Hepatocyte (in vitro differentiated cells): ENCODE data around the gene ZNF860. TPM values are rescaled to one million over a fixed set of nuclear protein-coding genes. Genes with fewer than 3 reads are reported as not detected.
A peak's percentile ranks its signal among the peaks of the same experiment; 100 is the strongest.

Source experiments
- DNase-seq: peaks from one replicate; pipeline ENCODE4 v3.0.0-alpha.2; 2016; ENCODE audit warnings: low spot score
- H2AFZ ChIP-seq: fragments of 200-600 bp; sonication (generic); 2 replicates; pipeline ENCODE4 v1.6.0; 2016; ENCODE audit warnings: antibody characterized with exemption, mild to moderate bottlenecking
- H3K27ac ChIP-seq: fragments of 200-600 bp; sonication (generic); 2 replicates; pipeline ENCODE4 v1.5.1; 2016; ENCODE audit warnings: mild to moderate bottlenecking
- H3K27me3 ChIP-seq: fragments of 200-600 bp; sonication (generic); 2 replicates; pipeline ENCODE4 v1.6.1; 2016
- H3K36me3 ChIP-seq: fragments of 200-600 bp; sonication (generic); replicated peaks from 2 replicates; pipeline ENCODE4 v1.5.1; 2016; ENCODE audit warnings: low read depth; ENCODE audit not compliant: insufficient read depth
- H3K4me1 ChIP-seq: fragments of 200-600 bp; sonication (generic); 2 replicates; pipeline ENCODE4 v1.5.1; 2016; ENCODE audit warnings: mild to moderate bottlenecking, moderate library complexity; ENCODE audit not compliant: insufficient read depth
- H3K4me2 ChIP-seq: fragments of 200-600 bp; sonication (generic); 2 replicates; pipeline ENCODE4 v1.6.0; 2016
- H3K4me3 ChIP-seq: fragments of 200-600 bp; sonication (generic); 2 replicates; pipeline ENCODE4 v1.5.1; 2016; ENCODE audit warnings: mild to moderate bottlenecking
- H3K79me2 ChIP-seq: fragments of 200-600 bp; sonication (generic); 2 replicates; pipeline ENCODE4 v1.6.0; 2017; ENCODE audit warnings: mild to moderate bottlenecking
- H3K9me2 ChIP-seq: fragments of 200-600 bp; sonication (generic); replicated peaks from 2 replicates; pipeline ENCODE4 v1.6.0; 2017; ENCODE audit warnings: mild to moderate bottlenecking; ENCODE audit not compliant: insufficient read depth
- H3K9me3 ChIP-seq: fragments of 200-600 bp; sonication (generic); 2 replicates; pipeline ENCODE4 v1.5.1; 2016; ENCODE audit warnings: low read depth, mild to moderate bottlenecking
- H4K20me1 ChIP-seq: fragments of 200-600 bp; sonication (generic); 2 replicates; pipeline ENCODE4 v1.6.0; 2016; ENCODE audit warnings: mild to moderate bottlenecking; ENCODE audit not compliant: insufficient read depth, poor library complexity, severe bottlenecking
- EZH2 ChIP-seq: fragments of 200-600 bp; sonication (generic); IDR thresholded peaks from 2 replicates; pipeline ENCODE4 v1.6.1; 2016; ENCODE audit warnings: antibody characterized with exemption, mild to moderate bottlenecking, borderline replicate concordance
- EZH2phosphoT487 ChIP-seq: fragments of 200-600 bp; sonication (generic); IDR thresholded peaks from one replicate; pipeline ENCODE4 v1.6.1; 2018; ENCODE audit warnings: antibody characterized with exemption, mild to moderate bottlenecking, low read depth, moderate library complexity; ENCODE audit not compliant: unreplicated experiment, severe bottlenecking
- WGBS: methylation state at CpG from one replicate; pipeline ENCODE4 v1.1.6; 2016; ENCODE audit warnings: low lambda C conversion rate; ENCODE audit errors: missing lambda C conversion rate; 5-methylcytosine and 5-hydroxymethylcytosine counted together
- polyA plus RNA-seq: library from polyadenylated mRNA; unstranded; fragments of >200 nt; fragmentation: Nextera tagmentation; extraction: Ambion mirVana; gene quantifications from 2 replicates; pipeline ENCODE4 v1.2.1, GENCODE V29; 2016
- total RNA-seq: library from RNA; depleted of rRNA; stranded (reverse); fragments of >200 nt; gene quantifications from 2 replicates; pipeline ENCODE4 v1.2.3, GENCODE V29; 2014
- TF ChIP-seq, protein P1 (sequence below): fragments of 200-600 bp; sonication (generic); IDR thresholded peaks from 2 replicates; pipeline ENCODE4 v1.5.1; 2016; ENCODE audit warnings: antibody characterized with exemption, mild to moderate bottlenecking; ENCODE audit not compliant: poor library complexity

ZNF860 gene
- total and polyA plus RNA-seq, 2 experiments from 2014 or later: 0.80 to 1.3 TPM

GRCh38 chr3:31979001-31979697, 2.4 kb upstream of the ZNF860 start:
- whole genome bisulfite sequencing: 60% methylated on average over 5 of the region's 5 CpGs
- no peaks in the 10 kb centered on the region for H4K20me1 ChIP-seq
- H3K4me1 ChIP-seq: peaks cover 35% of the 10 kb centered on the region
- peak overlapping the region; percentile 49 for H3K27ac ChIP-seq
- no peaks in the 10 kb centered on the region for H3K36me3 ChIP-seq
- no peak for TF ChIP-seq EZH2phosphoT487
- TF ChIP-seq EZH2: no peak
- TF ChIP-seq, protein P1, sequence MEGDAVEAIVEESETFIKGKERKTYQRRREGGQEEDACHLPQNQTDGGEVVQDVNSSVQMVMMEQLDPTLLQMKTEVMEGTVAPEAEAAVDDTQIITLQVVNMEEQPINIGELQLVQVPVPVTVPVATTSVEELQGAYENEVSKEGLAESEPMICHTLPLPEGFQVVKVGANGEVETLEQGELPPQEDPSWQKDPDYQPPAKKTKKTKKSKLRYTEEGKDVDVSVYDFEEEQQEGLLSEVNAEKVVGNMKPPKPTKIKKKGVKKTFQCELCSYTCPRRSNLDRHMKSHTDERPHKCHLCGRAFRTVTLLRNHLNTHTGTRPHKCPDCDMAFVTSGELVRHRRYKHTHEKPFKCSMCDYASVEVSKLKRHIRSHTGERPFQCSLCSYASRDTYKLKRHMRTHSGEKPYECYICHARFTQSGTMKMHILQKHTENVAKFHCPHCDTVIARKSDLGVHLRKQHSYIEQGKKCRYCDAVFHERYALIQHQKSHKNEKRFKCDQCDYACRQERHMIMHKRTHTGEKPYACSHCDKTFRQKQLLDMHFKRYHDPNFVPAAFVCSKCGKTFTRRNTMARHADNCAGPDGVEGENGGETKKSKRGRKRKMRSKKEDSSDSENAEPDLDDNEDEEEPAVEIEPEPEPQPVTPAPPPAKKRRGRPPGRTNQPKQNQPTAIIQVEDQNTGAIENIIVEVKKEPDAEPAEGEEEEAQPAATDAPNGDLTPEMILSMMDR: no peak
- peak overlapping the region; percentile 92 for H3K4me3 ChIP-seq
- H3K4me2 ChIP-seq: peak overlapping the region; percentile 92
- H2AFZ ChIP-seq: no peak overlapping the region
- H3K9me2 ChIP-seq: no peaks in the 10 kb centered on the region
- DNase-seq: no peak
- H3K79me2 ChIP-seq: peaks cover 53% of the 10 kb centered on the region
- H3K27me3 ChIP-seq: no peaks in the 10 kb centered on the region
- no peaks in the 10 kb centered on the region for H3K9me3 ChIP-seq

DNA sequence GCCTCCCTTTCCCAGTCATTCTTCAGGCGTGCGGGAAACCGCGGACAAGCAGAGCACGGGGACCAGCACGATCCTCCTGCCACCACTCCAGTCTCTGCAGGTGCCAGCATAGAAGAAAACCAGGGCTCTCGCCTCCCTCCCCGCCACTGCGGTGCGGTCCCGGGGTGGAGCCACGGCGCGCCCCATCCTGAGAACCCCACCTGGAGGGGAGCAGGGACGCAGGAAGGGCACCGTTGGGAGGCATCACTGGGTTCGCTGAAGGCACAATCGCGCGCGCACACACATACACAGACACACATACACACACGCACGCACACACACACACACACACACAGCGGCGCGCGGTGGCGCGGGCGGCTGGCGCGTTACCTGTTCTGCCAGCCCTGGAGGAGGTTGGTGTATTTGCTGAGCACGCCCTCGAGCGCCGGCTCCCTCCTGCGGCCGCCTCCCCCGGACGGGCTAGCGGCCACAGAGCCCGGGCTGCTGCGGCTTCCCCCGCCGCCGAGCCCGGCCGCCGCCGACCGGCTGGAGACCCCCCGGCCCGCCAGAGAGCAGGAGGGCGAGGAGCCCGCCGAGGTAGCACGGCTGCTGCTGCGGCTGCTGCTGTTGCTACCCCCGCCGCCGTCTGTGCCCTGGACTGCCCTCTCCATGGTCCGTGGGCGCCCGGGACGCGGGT, 882 bp upstream of the ZNF860 start:
- H3K27ac ChIP-seq: peak overlapping the region; percentile 94
- peak; percentile 84 for DNase-seq
- peaks cover 43% of the 10 kb centered on the region for H3K79me2 ChIP-seq
- H3K9me3 ChIP-seq: no peaks in the 10 kb centered on the region
- H2AFZ ChIP-seq: peak overlapping the region; percentile 80
- H3K4me3 ChIP-seq: peak overlapping the region; percentile 92
- no peaks in the 10 kb centered on the region for H4K20me1 ChIP-seq
- no peaks in the 10 kb centered on the region for H3K9me2 ChIP-seq
- H3K4me2 ChIP-seq: peak overlapping the region; percentile 92
- H3K27me3 ChIP-seq: no peaks in the 10 kb centered on the region
- H3K4me1 ChIP-seq: peaks cover 20% of the 10 kb centered on the region
- H3K36me3 ChIP-seq: no peaks in the 10 kb centered on the region
- under 1% methylated on average over 54 of the region's 66 CpGs for WGBS
- TF ChIP-seq EZH2: no peak
- TF ChIP-seq, protein P1: peak; percentile 9

DNA sequence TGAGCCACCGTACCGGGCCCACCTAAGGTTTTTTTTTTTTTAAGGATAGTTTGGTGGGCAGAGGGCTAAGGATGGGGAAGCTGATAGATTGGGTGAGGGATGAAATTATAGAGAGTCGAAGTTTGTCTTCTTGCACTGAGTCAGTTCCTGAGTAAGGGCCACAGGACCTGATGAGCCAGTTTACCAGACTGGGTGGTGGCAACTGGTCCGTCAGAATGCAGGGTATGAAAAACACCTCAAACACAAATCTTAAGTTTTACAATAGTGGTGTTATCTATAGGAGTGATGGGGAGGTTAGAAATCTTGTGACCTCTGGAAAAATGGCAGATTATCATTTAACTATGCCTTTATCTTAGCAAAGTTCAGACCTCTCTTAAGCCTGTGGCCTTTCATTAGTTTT, 2.8 kb downstream of the ZNF860 start:
- Histone ChIP-seq H4K20me1 (no peaks in the 10 kb centered on the region), H3K36me3 (no peaks in the 10 kb centered on the region), H3K4me1 (peaks cover 7% of the 10 kb centered on the region), H3K9me3 (no peaks in the 10 kb centered on the region), H3K27me3 (no peaks in the 10 kb centered on the region), H3K27ac (no peak overlapping the region), H3K9me2 (no peaks in the 10 kb centered on the region), H3K79me2 (peaks cover 7% of the 10 kb centered on the region), H3K4me2 (no peak overlapping the region), H2AFZ (no peak overlapping the region), H3K4me3 (no peak overlapping the region)
- no peak for TF ChIP-seq EZH2phosphoT487
- TF ChIP-seq, protein P1: no peak
- TF ChIP-seq EZH2: no peak
- DNase-seq: no peak
- 90% methylated on average over 4 of the region's 4 CpGs for WGBS
